Caco-2 (cell line): Measurements from ENCODE around the gene SEC62. TPM values are rescaled to one million over a fixed set of nuclear protein-coding genes. Genes with fewer than 3 reads are reported as not detected.

Experiments used
- BruUV-seq: library from RNA; stranded (reverse); fragments of 400-500 nt; replicated peaks from 2 replicates; lab custom pipeline; 2021; lab: Mats Ljungman, UMichigan
- CTCF ChIA-PET: fragments of 300-600 bp; sonication (Branson Sonifier 250); formaldehyde crosslinking; loops from one replicate; lab custom pipeline; 2022; ENCODE audit warnings: antibody characterized with exemption; lab: Charles Lee
- POLR2A ChIA-PET: fragments of 300-600 bp; sonication (Branson Sonifier 250); formaldehyde crosslinking; loops from one replicate; lab custom pipeline; 2022; ENCODE audit warnings: antibody characterized with exemption; lab: Charles Lee
- DNase-seq, 2 experiments: peaks; one replicate each; pipeline versions ENCODE4 v3.0.0 to v3.0.0-alpha.2; 2020 to 2022
- H3K27me3 ChIP-seq: replicated peaks from 2 replicates; pipeline ENCODE4 v1.6.0; 2011; ENCODE audit warnings: low read length; ENCODE audit not compliant: control insufficient read depth, insufficient read depth
- H3K36me3 ChIP-seq: 2 replicates; pipeline ENCODE4 v1.5.1; 2011; ENCODE audit warnings: low read length; ENCODE audit not compliant: control insufficient read depth, insufficient read depth
- H3K4me1 ChIP-seq: fragments of 250-450 bp; sonication (Bioruptor Pico); 2 replicates; pipeline ENCODE4 v1.5.1; 2020; ENCODE audit warnings: mild to moderate bottlenecking
- H3K4me3 ChIP-seq: 2 replicates; pipeline ENCODE4 v1.5.1; 2011; ENCODE audit warnings: low read depth, mild to moderate bottlenecking, control low read depth, low read length
- H3K9me3 ChIP-seq: fragments of 250-450 bp; sonication (Bioruptor Pico); 2 replicates; pipeline ENCODE4 v1.5.1; 2020; ENCODE audit warnings: mild to moderate bottlenecking, moderate library complexity
- H3K27ac Mint-ChIP-seq: one replicate; pipeline ENCODE4 v1.8.0; 2022; ENCODE audit warnings: mixed read lengths; ENCODE audit not compliant: unreplicated experiment
- H3K27me3 Mint-ChIP-seq: one replicate; pipeline ENCODE4 v1.8.0; 2022; ENCODE audit warnings: mixed read lengths; ENCODE audit not compliant: insufficient read depth, unreplicated experiment
- H3K36me3 Mint-ChIP-seq: one replicate; pipeline ENCODE4 v1.8.0; 2022; ENCODE audit warnings: mild to moderate bottlenecking, mixed read lengths; ENCODE audit not compliant: insufficient read depth, unreplicated experiment
- H3K4me1 Mint-ChIP-seq: one replicate; pipeline ENCODE4 v1.8.0; 2022; ENCODE audit warnings: low read depth, mixed read lengths; ENCODE audit not compliant: unreplicated experiment
- H3K4me3 Mint-ChIP-seq: one replicate; pipeline ENCODE4 v1.8.0; 2022; ENCODE audit warnings: mild to moderate bottlenecking, moderate library complexity, mixed read lengths; ENCODE audit not compliant: unreplicated experiment
- H3K9me3 Mint-ChIP-seq: one replicate; pipeline ENCODE4 v1.8.0; 2022; ENCODE audit warnings: mixed read lengths; ENCODE audit not compliant: unreplicated experiment
- intact Hi-C: fragments of 100-400 bp; cut with micrococcal nuclease; formaldehyde crosslinking; loops from one replicate; pipeline ENCODE4 v1.10.0; 2022; ENCODE audit not compliant: unreplicated experiment
- total RNA-seq: library from RNA; stranded (reverse); gene quantifications from 2 replicates; pipeline ENCODE4 v1.2.3, GENCODE V29; 2022
- TF ChIP-seq, protein P1 (sequence below), 2 experiments: fragments of 200-600 bp in 1 of 2; IDR thresholded peaks; 1 replicate in 1 of 2; 2 replicates in 1 of 2; pipeline versions ENCODE4 v1.5.1 to v1.8.0; 2011 to 2022; ENCODE audit warnings: antibody characterized with exemption in 1 of 2, control low read depth in 1 of 2, inconsistent platforms in 1 of 2, low read depth in 1 of 2, low read length in 1 of 2, mild to moderate bottlenecking in 1 of 2, moderate library complexity in 1 of 2; ENCODE audit not compliant: insufficient read depth in 1 of 2, severe bottlenecking in 1 of 2, unreplicated experiment in 1 of 2

SEC62 gene
- total RNA-seq, 1 experiment from 2014 or later = 74.7 TPM

- POLR2A ChIA-PET = no interaction called here
- H3K4me1 Mint-ChIP-seq = no peaks in the 10 kb centered on the region
- TF ChIP-seq, protein P1, sequence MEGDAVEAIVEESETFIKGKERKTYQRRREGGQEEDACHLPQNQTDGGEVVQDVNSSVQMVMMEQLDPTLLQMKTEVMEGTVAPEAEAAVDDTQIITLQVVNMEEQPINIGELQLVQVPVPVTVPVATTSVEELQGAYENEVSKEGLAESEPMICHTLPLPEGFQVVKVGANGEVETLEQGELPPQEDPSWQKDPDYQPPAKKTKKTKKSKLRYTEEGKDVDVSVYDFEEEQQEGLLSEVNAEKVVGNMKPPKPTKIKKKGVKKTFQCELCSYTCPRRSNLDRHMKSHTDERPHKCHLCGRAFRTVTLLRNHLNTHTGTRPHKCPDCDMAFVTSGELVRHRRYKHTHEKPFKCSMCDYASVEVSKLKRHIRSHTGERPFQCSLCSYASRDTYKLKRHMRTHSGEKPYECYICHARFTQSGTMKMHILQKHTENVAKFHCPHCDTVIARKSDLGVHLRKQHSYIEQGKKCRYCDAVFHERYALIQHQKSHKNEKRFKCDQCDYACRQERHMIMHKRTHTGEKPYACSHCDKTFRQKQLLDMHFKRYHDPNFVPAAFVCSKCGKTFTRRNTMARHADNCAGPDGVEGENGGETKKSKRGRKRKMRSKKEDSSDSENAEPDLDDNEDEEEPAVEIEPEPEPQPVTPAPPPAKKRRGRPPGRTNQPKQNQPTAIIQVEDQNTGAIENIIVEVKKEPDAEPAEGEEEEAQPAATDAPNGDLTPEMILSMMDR (IDR thresholded peaks at IDR 0.05; ENCODE audit: insufficient read depth in 1 of 2, low read depth in 1 of 2, low read length in 1 of 2, severe bottlenecking in 1 of 2, unreplicated experiment in 1 of 2) = no peak
- Histone ChIP-seq H3K36me3 (no peaks in the 10 kb centered on the region; the same call in 1 of the 2 replicates), H3K4me3 (no peak overlapping the region), H3K27me3 (no peaks in the 10 kb centered on the region), H3K9me3 (no peaks in the 10 kb centered on the region), H3K4me1 (no peaks in the 10 kb centered on the region)
- intact Hi-C loops = no loop called here
- no peak overlapping the region for H3K4me3 Mint-ChIP-seq
- no peak overlapping the region for H3K27ac Mint-ChIP-seq
- no peaks in the 10 kb centered on the region for H3K9me3 Mint-ChIP-seq
- BruUV-seq = no TSS peak
- H3K36me3 Mint-ChIP-seq = peaks cover 14% of the 10 kb centered on the region
- CTCF ChIA-PET = no interaction called here
- no peaks in the 10 kb centered on the region for H3K27me3 Mint-ChIP-seq
- no peak for DNase-seq
These were observed 25.5 kb downstream of the SEC62 start for GRCh38 chr3:169992156-169992555.

- BruUV-seq = TSS peak; percentile 75
- Histone ChIP-seq H3K36me3 (no peaks in the 10 kb centered on the region; the same call in 1 of the 2 replicates), H3K9me3 (no peaks in the 10 kb centered on the region), H3K27me3 (no peaks in the 10 kb centered on the region), H3K4me3 (no peak overlapping the region), H3K4me1 (no peaks in the 10 kb centered on the region)
- Mint-ChIP-seq H3K27ac (no peak overlapping the region), H3K4me3 (no peak overlapping the region), H3K36me3 (peaks cover 12% of the 10 kb centered on the region), H3K9me3 (no peaks in the 10 kb centered on the region), H3K4me1 (no peaks in the 10 kb centered on the region), H3K27me3 (no peaks in the 10 kb centered on the region)
- CTCF ChIA-PET = no interaction called here
- intact Hi-C loops = no loop called here
- POLR2A ChIA-PET = no interaction called here
- TF ChIP-seq, protein P1 (IDR thresholded peaks at IDR 0.05; ENCODE audit: insufficient read depth in 1 of 2, low read depth in 1 of 2, low read length in 1 of 2, severe bottlenecking in 1 of 2, unreplicated experiment in 1 of 2) = no peak
- no peak for DNase-seq
These were observed 26.2 kb downstream of the SEC62 start for GRCh38 chr3:169992781-169993180.

GRCh38 chr3:169993761-169994160 is 27.2 kb downstream of the SEC62 start:
- Histone ChIP-seq H3K4me1 (no peaks in the 10 kb centered on the region), H3K36me3 (no peaks in the 10 kb centered on the region; the same call in 1 of the 2 replicates), H3K9me3 (no peaks in the 10 kb centered on the region), H3K27me3 (no peaks in the 10 kb centered on the region), H3K4me3 (no peak overlapping the region)
- H3K9me3 Mint-ChIP-seq = no peaks in the 10 kb centered on the region
- H3K4me1 Mint-ChIP-seq = no peaks in the 10 kb centered on the region
- ChIA-PET POLR2A (no interaction called here), CTCF (no interaction called here)
- intact Hi-C loops = no loop called here
- no peak overlapping the region for H3K4me3 Mint-ChIP-seq
- TF ChIP-seq, protein P1 (IDR thresholded peaks at IDR 0.05; ENCODE audit: insufficient read depth in 1 of 2, low read depth in 1 of 2, low read length in 1 of 2, severe bottlenecking in 1 of 2, unreplicated experiment in 1 of 2) = no peak
- peaks cover 12% of the 10 kb centered on the region for H3K36me3 Mint-ChIP-seq
- no peaks in the 10 kb centered on the region for H3K27me3 Mint-ChIP-seq
- H3K27ac Mint-ChIP-seq = no peak overlapping the region
- DNase-seq = no peak
- BruUV-seq = no TSS peak
